Measurements from ENCODE around the gene DDR2. TPM values are rescaled to one million over a fixed set of nuclear protein-coding genes. Genes with fewer than 3 reads are reported as not detected.

The DDR2 gene
- total RNA-seq, 1 donor from 2014 or later: 4.7 TPM

DNA sequence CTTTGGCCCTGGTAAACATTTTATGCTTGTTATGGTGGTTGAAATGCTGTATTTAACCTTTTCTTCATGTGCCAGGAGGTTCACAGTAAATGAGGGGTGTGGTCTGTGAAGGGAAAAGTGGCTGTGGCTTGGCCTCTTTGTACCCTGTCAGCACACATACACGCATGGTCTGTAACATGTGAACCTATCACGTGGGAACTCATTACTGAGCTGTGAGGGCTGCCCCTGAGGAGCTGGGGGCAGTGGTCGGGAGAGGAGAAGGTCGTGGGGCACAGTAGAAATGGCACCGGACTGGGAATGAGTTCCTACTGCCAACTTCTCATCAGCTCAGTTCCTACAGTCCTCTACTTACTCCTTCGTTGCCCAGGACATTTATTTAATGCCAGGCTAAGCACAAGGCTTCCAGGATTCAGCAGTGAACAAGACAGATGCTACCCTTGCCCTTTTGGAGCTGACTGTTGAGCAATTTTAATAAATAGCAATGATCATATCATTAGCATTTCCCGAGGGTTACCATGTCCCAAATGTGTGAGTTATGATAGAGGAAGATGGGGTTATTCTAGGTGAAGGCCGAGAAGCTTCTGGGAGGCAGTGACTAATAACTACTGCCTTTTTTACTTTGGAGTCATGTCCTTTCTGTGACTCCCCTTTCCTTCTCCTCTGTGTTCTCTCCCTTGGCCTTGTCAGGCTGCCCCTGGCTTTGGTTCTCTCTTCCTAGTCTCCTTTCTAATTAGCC lies 38.8 kb downstream of the DDR2 start:
- no peak for TF ChIP-seq CTCF (IDR thresholded peaks at IDR 0.05; ENCODE audit: insufficient read depth, low read length, severe bottlenecking)
- DNase-seq (ENCODE audit: low read depth) (peak; percentile 24), FAIRE-seq (no peak)
- H3K4me3 ChIP-seq (ENCODE audit: low read depth, low read length): no peak overlapping the region
- no peaks in the 10 kb centered on the region for H3K36me3 ChIP-seq (ENCODE audit: control insufficient read depth, insufficient read depth, low read length)
- H3K27me3 ChIP-seq (ENCODE audit: control insufficient read depth, insufficient read depth, low read length): no peaks in the 10 kb centered on the region

- DNase-seq (ENCODE audit: low read depth) (no peak), FAIRE-seq (no peak)
- H3K27me3 ChIP-seq (ENCODE audit: control insufficient read depth, insufficient read depth, low read length): no peaks in the 10 kb centered on the region
- H3K4me3 ChIP-seq (ENCODE audit: low read depth, low read length): no peak overlapping the region
- H3K36me3 ChIP-seq (ENCODE audit: control insufficient read depth, insufficient read depth, low read length): no peaks in the 10 kb centered on the region
- no peak for TF ChIP-seq CTCF (IDR thresholded peaks at IDR 0.05; ENCODE audit: insufficient read depth, low read length, severe bottlenecking)
These were observed 39.6 kb downstream of the DDR2 start for GRCh38 chr1:162671664-162672410.

DNA sequence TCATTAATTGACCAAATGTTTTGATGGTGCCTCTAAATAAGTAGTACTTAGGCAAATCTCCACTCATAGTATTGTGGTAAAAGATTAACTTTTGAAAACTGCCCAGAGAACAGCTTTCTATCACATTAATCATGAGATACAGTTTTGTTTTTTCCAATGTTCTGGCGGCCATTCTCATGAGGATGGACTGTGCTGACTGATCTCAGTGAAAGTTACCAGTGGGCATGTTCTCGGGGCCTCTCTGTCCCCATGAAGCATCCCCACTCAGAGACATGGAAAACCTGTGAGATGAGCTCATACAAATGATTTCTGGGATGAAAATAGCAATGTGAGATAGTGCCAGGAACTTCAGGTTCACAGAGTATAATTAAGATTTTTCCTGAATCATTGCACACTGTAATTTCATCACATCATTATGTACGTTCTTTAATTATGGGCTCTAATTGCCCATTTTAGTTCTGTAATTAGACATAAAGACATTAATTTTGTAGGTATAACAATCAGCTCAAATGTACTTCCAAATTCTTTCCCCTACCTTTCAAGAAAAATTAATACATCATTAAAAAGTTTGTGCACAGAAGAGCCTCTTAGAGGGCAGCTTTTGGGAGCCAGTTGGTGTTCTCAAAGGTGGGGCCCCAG lies 40.5 kb downstream of the DDR2 start:
- TF ChIP-seq CTCF (IDR thresholded peaks at IDR 0.05; ENCODE audit: insufficient read depth, low read length, severe bottlenecking): no peak
- Histone ChIP-seq H3K36me3 (ENCODE audit: control insufficient read depth, insufficient read depth, low read length) (no peaks in the 10 kb centered on the region), H3K4me3 (ENCODE audit: low read depth, low read length) (no peak overlapping the region), H3K27me3 (ENCODE audit: control insufficient read depth, insufficient read depth, low read length) (no peaks in the 10 kb centered on the region)
- FAIRE-seq: no peak
- no peak for DNase-seq (ENCODE audit: low read depth)

DNA sequence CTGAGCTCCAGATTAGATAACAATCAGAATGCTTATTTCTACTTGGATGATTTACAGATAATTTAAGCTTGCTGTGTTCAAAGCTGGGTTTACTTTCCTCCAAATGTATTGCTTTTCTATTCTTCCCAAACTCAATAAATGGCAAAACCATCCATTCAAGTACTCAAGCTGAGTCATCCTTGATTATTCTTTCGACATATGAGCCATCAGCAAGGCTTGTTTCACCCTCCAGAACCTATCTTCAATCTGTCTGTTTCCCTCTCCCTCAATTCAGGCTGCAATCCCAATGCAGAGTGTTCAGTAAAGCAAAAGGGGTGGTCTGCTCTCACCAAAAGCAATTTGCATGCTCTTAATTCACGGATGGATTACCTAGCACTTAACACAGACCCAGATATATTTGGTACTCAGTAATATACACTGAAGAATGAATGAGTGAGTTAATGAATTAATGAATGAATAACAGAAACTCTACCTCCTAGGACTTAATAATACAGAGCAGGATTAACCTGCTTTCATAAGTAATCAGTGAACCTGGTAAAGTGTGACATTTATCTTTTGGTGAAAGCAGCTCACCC lies 41.9 kb downstream of the DDR2 start:
- TF ChIP-seq CTCF (IDR thresholded peaks at IDR 0.05; ENCODE audit: insufficient read depth, low read length, severe bottlenecking): no peak
- DNase-seq (ENCODE audit: low read depth) (peak; percentile 28), FAIRE-seq (no peak)
- no peaks in the 10 kb centered on the region for H3K36me3 ChIP-seq (ENCODE audit: control insufficient read depth, insufficient read depth, low read length)
- no peaks in the 10 kb centered on the region for H3K27me3 ChIP-seq (ENCODE audit: control insufficient read depth, insufficient read depth, low read length)
- no peak overlapping the region for H3K4me3 ChIP-seq (ENCODE audit: low read depth, low read length)

- no peak for TF ChIP-seq CTCF (IDR thresholded peaks at IDR 0.05; ENCODE audit: insufficient read depth, low read length, severe bottlenecking)
- FAIRE-seq: no peak
- DNase-seq (ENCODE audit: low read depth): no peak
These were observed 43.8 kb downstream of the DDR2 start for GRCh38 chr1:162676087-162676486.

More at GRCh38 chr1:162676087-162676486, 43.8 kb downstream of the DDR2 start:
- Histone ChIP-seq H3K4me3 (ENCODE audit: low read depth, low read length) (no peak overlapping the region), H3K27me3 (ENCODE audit: control insufficient read depth, insufficient read depth, low read length) (no peaks in the 10 kb centered on the region), H3K36me3 (ENCODE audit: control insufficient read depth, insufficient read depth, low read length) (no peaks in the 10 kb centered on the region)
